ENCODE results near the gene VPS41.

DNA sequence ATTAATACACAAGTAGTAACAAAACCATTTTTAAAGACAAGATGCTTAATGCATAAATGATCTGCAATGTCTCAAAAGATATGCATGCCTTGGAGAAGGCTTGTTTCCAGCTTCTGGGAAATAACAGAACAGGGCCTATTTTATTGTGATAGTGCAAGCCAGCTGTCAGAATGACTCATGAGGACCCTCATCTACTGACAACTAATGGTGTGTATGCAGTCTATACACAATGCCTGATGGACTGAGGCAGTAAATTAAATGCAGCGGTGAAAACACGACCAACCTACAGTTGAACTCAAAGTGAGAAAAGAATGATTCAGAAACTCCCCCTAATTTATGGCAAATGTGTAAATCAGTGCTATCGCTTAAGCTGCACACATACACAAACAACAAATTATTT lies 46.3 kb downstream of the VPS41 start:
- no peak for TF ChIP-seq POLR2A (IDR thresholded peaks at IDR 0.05)
- TF ChIP-seq, protein P1, sequence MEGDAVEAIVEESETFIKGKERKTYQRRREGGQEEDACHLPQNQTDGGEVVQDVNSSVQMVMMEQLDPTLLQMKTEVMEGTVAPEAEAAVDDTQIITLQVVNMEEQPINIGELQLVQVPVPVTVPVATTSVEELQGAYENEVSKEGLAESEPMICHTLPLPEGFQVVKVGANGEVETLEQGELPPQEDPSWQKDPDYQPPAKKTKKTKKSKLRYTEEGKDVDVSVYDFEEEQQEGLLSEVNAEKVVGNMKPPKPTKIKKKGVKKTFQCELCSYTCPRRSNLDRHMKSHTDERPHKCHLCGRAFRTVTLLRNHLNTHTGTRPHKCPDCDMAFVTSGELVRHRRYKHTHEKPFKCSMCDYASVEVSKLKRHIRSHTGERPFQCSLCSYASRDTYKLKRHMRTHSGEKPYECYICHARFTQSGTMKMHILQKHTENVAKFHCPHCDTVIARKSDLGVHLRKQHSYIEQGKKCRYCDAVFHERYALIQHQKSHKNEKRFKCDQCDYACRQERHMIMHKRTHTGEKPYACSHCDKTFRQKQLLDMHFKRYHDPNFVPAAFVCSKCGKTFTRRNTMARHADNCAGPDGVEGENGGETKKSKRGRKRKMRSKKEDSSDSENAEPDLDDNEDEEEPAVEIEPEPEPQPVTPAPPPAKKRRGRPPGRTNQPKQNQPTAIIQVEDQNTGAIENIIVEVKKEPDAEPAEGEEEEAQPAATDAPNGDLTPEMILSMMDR (IDR thresholded peaks at IDR 0.05) = no peak
